Left renal cortex interstitium (tissue), 4 donors: Measurements from ENCODE around the gene GK2. TPM values are rescaled to one million over a fixed set of nuclear protein-coding genes. Genes with fewer than 3 reads are reported as not detected.
A peak's percentile ranks its signal among the peaks of the same experiment; 100 is the strongest.

Source experiments
- DNase-seq, 4 donors: peaks; one replicate each; pipeline ENCODE4 v3.0.0-alpha.2; 2013; ENCODE audit warnings: low read depth in 4 of 4, low spot score in 2 of 4, missing footprints in 1 of 4
- polyA plus RNA-seq, 4 donors: library from polyadenylated mRNA; unstranded; fragments of 120-200 nt; gene quantifications; one replicate each; pipeline ENCODE4 v1.2.1, GENCODE V29; 2013; ENCODE audit not compliant: insufficient read length in 4 of 4

GK2 gene
- polyA plus RNA-seq = not detected

DNA sequence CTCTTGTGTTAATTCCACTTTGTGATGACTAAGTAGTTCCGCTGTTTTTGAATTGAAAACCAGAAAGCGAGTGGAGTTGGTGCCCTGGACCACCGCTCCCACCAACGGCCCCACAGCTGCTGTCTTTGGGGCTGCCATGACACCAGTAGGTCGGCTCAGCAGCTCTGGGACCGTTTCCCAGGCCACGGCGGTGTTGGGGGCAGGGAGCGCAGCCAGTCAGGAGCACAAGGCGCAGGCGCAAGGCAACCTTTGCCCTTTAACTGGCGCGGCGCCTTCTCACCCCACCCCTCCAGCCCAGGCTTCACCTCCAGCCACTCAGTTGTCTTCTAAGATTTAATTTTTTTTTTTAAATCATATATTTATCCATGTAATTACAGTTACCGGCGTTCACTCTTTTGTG lies at the start of gene GK2:
Gene GK2 (minus strand): TSS at position 166 of the 400 bp plus-strand sequence. CDS start 28 bp downstream, at position 138.
- no peak for DNase-seq

DNA sequence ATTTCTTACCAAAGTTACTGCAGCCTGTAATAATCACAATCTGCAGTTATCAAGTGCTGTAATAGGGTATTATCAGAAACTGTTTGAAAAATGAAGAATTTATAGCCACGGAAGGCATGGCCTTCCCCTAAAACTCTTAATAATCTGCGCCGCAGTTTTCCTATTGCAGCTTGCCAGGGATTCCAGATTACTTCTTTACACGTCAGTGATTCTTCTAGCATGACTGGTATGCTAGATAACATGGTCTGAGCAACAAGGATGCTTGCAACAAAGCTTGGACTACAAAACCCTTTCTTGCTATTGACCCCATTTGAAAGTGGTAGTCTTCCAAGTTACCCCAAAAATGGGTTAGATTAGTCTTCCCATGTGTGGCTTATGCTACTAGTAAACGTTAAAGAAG lies 47.2 kb upstream of the GK2 start:
- no peak for DNase-seq

DNA sequence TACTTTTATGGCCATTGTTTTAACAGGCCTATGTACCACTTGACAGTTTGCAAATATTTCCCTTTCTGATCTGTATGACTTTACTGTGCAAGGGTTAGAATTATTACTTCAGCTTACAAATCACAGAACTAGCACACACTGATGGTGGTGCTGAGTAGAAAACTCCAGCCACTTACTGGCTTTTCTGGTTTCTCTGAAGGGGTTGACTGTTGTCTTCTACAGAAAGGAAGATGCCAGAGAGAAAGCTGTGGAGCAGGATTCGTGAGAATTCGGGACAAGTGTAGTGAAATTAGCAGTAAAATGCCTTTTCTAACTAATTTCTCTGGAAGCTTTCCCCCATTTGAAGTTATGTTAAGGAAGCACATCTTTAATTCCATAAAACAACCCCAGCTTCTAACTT lies 46.6 kb upstream of the GK2 start:
- no peak for DNase-seq

DNA sequence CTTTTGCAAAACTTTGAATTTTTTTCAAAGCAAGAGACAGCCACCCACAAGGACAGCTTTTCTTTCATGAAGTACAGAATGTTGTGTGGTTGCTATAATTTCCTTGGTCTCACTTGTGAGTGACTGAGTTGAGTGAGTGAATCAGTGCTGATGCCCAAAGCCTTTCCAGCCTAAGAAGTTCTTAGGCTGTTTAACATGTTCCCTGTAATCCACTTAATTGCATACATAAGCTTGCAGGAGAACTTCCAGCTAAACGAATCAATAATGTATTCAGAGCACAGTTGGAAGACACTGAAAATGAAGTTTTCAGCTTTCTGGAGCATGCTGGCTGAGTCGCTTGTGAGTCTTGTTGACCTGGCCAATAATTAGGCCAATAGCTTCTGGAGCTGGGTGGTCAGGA lies 42.0 kb upstream of the GK2 start:
- DNase-seq = no peak

- no peak for DNase-seq
Observed at GRCh38 chr4:79446145-79446544, 38.1 kb upstream of the GK2 start.

GRCh38 chr4:79445371-79445781 lies 37.3 kb upstream of the GK2 start:
- DNase-seq = peak; percentile 20 to 41 (median 36)

GRCh38 chr4:79442422-79442821 lies 34.4 kb upstream of the GK2 start:
- no peak for DNase-seq

- no peak for DNase-seq
Observed at GRCh38 chr4:79439489-79439888, 31.5 kb upstream of the GK2 start.

DNA sequence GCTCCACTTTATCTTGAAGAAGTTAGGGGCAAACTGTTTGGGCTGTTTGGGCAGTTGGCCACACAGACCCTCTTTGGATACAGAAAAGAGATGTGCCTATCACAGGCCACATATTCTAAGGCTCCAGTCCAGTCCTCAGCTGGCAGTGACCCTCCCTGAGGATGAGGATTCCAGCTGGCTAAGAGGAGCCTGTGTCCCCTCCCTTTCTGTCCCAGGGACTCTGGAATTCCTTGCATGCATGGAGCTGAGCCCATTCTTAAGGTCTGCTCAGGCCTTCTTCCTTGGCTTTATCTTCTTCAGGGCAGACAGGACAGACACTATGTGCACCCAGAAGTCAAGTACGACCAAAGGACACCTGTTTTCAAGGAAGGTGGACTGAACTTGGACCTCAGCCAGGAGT lies 23.8 kb upstream of the GK2 start:
- DNase-seq = no peak

GRCh38 chr4:79429113-79429903 lies 21.3 kb upstream of the GK2 start:
- no peak for DNase-seq

- no peak for DNase-seq
Observed at GRCh38 chr4:79426989-79427388, 19.0 kb upstream of the GK2 start.

GRCh38 chr4:79425586-79425985 lies 17.6 kb upstream of the GK2 start:
- DNase-seq = no peak

- DNase-seq = no peak
Observed at GRCh38 chr4:79421483-79421882, 13.5 kb upstream of the GK2 start.

DNA sequence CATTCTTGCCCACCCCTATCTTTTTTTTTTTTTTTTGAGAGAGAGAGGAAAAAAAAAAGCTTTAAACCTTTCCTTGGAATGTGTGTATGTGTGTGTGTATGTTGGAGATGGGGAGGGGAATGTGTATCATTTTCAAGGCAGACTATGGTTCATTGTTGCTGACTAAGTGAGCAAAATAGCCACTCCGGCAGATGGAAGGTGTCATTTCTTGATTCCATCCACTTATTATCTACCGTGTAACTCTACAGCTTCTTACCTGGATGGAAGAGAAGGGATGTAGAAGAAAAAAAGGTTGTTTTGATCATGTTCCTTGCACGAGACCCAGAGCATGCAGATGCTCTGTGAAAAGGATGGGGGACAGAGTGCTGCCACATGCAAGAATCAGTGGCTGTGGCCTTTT lies 5.9 kb upstream of the GK2 start:
- DNase-seq = no peak

DNA sequence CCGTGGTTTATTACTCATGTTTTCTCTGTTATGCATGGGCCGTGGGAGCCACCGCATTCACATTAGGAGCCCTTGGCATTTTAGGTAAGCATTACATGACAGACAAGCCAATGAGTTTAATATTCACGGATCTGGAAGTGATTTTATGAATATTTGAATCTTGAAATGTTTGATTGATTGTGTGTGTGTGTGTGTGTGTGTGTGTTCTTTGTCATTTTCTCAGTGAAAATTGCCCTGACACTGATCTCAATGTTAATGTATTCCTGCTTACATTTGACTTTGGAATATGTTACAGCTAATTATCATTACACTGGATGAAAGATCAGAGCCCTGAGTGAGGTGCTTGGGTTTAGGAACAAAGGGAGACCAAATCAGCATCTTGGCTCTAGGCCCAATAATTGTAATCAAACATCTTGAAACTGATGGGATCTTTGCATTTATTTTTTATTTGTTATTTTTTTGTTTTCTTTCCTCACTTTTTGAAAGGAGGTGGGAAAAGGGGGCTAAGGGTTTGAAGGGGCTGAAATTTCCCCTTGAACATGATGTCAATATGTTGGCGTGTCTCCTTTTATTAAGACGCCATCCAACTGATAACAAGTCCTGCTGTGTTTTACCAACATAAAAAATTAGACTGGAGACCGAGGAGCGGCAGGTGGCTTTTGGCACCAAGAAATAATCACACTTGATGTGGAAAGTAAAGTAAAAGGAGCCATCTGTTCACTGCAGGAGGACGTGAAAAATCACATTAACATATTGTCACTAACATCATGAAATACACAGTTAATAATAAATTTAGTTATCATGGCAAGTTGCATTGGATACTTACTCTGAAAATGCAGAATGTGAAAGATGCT lies 5.2 kb upstream of the GK2 start:
- no peak for DNase-seq

DNA sequence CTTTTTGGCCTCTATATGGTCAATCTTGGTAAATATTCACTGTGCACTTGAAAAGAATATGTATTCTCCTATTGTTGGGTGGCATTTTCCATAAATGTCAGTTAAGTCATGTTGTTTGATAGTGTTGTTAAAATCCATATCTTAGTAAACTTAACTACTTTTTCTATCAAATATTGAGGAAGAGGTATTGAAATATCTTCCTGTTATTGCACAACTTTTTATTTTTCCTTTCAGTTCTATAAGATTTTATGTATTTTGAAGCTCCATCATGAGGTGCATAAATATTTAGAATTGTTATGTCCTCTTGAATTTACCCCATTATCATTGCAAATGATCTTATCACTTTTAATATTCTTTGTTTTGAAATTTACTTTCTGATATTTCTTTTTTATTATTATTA lies 3.4 kb downstream of the GK2 start:
- no peak for DNase-seq

GRCh38 chr4:79403356-79403755 lies 4.7 kb downstream of the GK2 start:
- DNase-seq = no peak

DNA sequence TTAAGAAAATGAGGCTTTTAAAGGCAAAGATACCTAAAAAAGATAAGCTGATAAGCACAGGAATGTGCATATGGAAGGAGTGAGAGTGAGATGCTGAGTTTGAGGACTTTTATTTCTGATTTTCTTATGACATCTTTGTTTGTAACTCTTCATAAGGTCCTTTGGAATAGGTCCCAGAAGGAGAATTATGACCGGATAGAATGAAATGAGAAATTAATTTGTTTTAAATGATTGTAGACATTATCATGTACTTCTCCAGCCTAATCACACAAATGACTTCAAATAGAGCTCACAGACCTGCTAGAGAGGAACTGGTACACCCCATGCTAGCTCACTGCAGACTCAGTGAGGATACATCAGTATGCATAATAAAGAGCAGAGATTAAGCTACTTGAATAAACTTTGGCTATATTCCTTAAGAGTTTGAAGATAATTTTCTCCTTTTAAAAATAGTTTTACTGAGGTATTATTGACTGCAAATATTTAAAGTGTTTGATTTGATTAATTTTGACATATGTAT lies 5.6 kb downstream of the GK2 start:
- DNase-seq = no peak

- DNase-seq = no peak
Observed at GRCh38 chr4:79399076-79399475, 9.0 kb downstream of the GK2 start.

DNA sequence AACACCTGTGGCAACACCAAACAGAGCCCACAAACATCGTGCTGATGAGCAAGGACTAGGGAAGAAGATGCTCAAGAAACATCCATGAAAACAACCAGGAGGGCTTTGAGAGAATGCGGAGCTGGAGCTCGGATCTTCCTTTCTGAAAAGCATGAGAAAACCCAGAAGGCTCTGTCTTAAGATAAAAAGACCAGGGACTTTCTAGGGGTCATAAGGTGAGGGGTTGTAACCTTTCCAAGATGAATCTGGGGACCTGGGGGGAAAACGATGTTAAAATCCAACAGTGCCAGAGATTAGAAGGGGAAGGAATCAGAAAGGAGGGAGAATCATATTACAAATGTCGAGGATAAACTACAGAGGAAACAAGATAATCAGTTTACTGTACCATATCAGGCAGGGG lies 10.1 kb downstream of the GK2 start:
- no peak for DNase-seq

DNA sequence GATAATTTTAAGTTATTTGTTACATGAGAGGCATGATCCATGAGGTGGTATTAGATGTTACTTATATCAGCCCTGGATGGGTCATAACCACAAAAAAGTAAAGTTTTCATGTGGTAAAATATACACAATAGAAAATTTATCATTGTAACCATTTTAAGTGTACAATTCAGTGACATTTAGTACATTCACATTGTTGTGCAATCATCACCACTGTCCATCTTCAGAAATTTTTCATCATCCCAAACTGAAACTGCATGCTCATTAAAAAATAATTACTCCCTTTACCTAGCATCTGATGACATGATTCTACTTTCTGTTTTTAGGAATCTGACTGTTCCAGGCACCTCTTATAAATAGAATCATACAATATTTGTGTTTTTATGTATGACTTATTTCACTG lies 11.2 kb downstream of the GK2 start:
- DNase-seq = no peak

- DNase-seq = no peak
Observed at GRCh38 chr4:79395841-79396240, 12.2 kb downstream of the GK2 start.
